BLaER1 treated with 17β-estradiol and CSF1 and Interleukin-3, amounts not matched to agents 10 nM and 100 nM (cell line): ENCODE measurements around the gene SHCBP1L.
"Not testable (repeated sequence)": the region's sequence is repeated elsewhere in the genome, so short reads cannot be mapped to it uniquely, and the experiment has no call there.

ENCODE experiments used
- H3K27ac ChIP-seq, 11 experiments: shearing (Covaris generic); formaldehyde crosslinking; 2 replicates each; pipeline ENCODE4 v1.8.1; 2022
- H3K27me3 ChIP-seq, 11 experiments: shearing (Covaris generic); formaldehyde crosslinking; 2 replicates each; pipeline ENCODE4 v1.8.1; 2022
- H3K36me3 ChIP-seq, 11 experiments: shearing (Covaris generic); formaldehyde crosslinking; 2 replicates each; pipeline ENCODE4 v1.8.1; 2022
- H3K4me1 ChIP-seq, 10 experiments: shearing (Covaris generic); formaldehyde crosslinking; 2 replicates each; pipeline ENCODE4 v1.8.1; 2022
- H3K4me2 ChIP-seq, 11 experiments: shearing (Covaris generic); formaldehyde crosslinking; 2 replicates each; pipeline ENCODE4 v1.8.1; 2022
- H3K4me3 ChIP-seq, 10 experiments: shearing (Covaris generic); formaldehyde crosslinking; 2 replicates each; pipeline ENCODE4 v1.8.1; 2022
- H3K9ac ChIP-seq, 11 experiments: shearing (Covaris generic); formaldehyde crosslinking; 2 replicates each; pipeline ENCODE4 v1.8.1; 2022
- H3K9me3 ChIP-seq, 11 experiments: shearing (Covaris generic); formaldehyde crosslinking; replicated peaks in 1 of 11; 2 replicates each; pipeline ENCODE4 v1.8.1; 2022
- H4K20me1 ChIP-seq, 11 experiments: shearing (Covaris generic); formaldehyde crosslinking; 2 replicates each; pipeline ENCODE4 v1.8.1; 2022
- Cebpa-rat ChIP-seq, 11 experiments: shearing (Covaris generic); IDR thresholded peaks; 2 replicates each; pipeline ENCODE4 v1.8.1; 2022

SHCBP1L gene

DNA sequence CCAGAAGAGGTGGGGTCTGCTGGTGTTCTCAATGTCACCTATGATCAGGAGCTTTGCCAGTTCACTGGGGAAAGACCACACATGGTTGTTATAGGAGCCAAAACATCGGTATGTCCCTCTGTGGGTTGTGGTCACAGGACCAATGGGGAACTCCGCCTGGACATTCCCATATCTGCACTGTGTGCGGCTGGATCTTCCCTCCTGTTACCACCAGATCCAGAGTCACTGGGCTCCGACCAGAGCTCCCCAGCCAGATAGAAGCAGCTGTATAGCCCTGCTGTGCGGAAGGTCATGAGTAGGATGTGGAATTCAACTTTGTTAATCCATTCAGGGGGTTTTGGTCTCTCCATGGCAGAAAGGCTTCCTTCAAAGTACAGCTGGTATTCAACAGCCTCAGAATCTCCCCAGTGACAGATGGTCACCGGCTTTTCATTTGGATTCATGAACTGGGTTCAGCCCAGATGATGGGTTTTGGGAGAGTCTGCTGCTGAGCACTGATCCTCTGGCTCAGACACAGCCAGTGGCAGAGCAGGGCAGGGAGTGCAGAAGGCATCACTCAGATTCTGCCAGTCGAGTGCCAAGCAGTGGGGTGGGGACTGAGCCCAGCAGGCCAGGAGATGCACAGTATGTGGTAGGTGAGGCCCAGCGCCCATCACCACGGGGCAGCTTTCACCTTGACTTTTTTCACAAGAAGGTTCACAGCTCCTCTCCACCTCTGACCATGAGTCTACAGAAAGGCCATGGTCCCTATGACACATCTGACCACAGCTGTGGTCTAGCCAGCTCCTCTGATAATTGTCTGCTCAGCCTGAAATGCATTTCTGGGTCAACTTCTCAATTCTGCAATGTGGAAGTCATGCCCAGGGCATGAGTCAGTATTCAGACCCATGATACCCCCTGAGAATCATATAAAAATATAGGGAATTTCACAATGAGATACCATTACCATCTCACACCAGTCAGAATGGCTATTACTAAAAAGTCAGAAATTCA lies 2.9 kb upstream of the SHCBP1L start:
- Histone ChIP-seq H3K27ac (peak overlapping the region in 2 of 11 experiments; percentile 45 to 52; a peak in 4 of 22 replicates), H3K4me2 (peak overlapping the region in 5 of 11 experiments; percentile 12 to 76 (median 46); a peak in 7 of 22 replicates)

DNA sequence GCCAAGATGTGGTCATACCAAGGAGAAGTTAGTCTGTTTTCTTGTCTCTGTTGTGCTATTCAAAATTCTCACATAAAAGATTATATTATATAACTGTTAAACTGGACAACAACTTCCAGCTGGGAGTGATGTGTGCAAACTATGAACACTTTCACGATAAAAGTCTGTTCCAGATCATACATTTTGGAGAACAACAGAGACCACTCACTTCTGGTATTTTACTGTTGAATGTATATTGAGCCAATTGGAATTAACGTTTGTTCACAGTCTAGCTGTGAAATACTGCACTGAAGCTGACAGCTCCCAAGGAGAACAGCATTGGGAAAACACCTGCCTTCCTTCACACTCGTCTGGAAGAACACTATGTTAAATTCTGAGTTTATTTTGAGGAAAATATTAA lies 860 bp upstream of the SHCBP1L start:
- Histone ChIP-seq H3K4me2 (no peak overlapping the region), H3K9ac (no peak overlapping the region), H3K4me3 (no peak overlapping the region), H3K27ac (no peak overlapping the region), H3K27me3 (no peaks in the 10 kb centered on the region), H3K36me3 (no peaks in the 10 kb centered on the region), H3K4me1 (peaks cover 0 to 19% (median 0%) of the 10 kb centered on the region in 10 experiments; a peak in 7 of 20 replicates), H4K20me1 (no peaks in the 10 kb centered on the region), H3K9me3 (peaks cover 0 to 17% (median 9%) of the 10 kb centered on the region in 11 experiments; a peak in 16 of 22 replicates)
- TF ChIP-seq Cebpa-rat (IDR thresholded peaks at IDR 0.05): no peak

More for the DNA sequence above, 2.9 kb upstream of the SHCBP1L start:
- Histone ChIP-seq H3K9me3 (peaks cover 0 to 21% (median 9%) of the 10 kb centered on the region in 11 experiments; a peak in 16 of 22 replicates), H3K9ac (no peak overlapping the region), H4K20me1 (no peaks in the 10 kb centered on the region), H3K36me3 (no peaks in the 10 kb centered on the region), H3K4me1 (peaks cover 0 to 19% (median 0%) of the 10 kb centered on the region in 10 experiments; a peak in 7 of 20 replicates), H3K27me3 (no peaks in the 10 kb centered on the region), H3K4me3 (no peak overlapping the region)
- TF ChIP-seq Cebpa-rat (IDR thresholded peaks at IDR 0.05): no peak; a peak in 1 of 22 replicates

DNA sequence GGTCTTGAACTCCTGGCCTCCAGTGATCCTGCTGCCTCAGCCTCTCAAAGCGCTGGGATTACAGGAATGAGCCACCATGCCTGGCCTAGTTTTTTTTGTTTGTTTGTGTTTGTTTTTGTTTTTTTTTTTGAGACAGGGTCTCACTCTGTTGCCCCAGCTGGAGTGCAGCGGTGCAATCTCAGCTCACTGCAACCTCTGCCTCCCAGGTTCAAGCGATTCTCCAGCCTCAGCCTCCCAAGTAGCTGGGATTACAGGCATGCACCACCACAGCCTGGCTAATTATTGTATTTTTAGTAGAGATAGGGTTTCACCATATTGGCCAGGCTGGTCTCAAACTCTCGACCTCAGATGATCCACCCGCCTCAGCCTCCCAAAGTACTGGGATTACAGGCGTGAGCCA lies 9.6 kb downstream of the SHCBP1L start:
- H3K4me3 ChIP-seq, H3K27ac ChIP-seq, H3K4me1 ChIP-seq, H3K9me3 ChIP-seq, H3K4me2 ChIP-seq, H3K36me3 ChIP-seq, H3K27me3 ChIP-seq, H3K9ac ChIP-seq, H4K20me1 ChIP-seq: not testable (repeated sequence)

DNA sequence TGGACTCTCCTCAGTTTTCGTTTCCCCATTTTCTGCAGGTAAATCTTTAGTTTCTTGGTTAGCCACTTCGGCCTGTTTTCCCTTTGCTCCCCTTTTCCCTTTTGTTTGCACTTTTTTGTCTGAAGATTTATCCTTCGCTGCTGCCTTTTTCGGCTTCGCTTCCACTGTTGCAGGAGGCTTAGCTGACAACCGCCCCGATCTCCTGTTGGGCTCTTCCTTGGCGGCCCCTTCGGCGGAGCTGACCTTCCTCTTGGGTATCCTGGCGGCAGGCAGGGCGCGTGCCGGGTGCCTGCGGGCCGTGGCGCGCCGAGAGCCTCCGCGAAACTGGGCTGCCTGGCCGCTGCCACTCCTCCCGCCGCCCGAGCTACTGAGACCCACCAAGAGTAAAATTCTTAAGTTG lies 10.8 kb downstream of the SHCBP1L start:
- H3K9ac ChIP-seq, H4K20me1 ChIP-seq, H3K4me3 ChIP-seq, H3K4me2 ChIP-seq, H3K9me3 ChIP-seq, H3K4me1 ChIP-seq, H3K27me3 ChIP-seq, H3K27ac ChIP-seq, H3K36me3 ChIP-seq: not testable (repeated sequence)

DNA sequence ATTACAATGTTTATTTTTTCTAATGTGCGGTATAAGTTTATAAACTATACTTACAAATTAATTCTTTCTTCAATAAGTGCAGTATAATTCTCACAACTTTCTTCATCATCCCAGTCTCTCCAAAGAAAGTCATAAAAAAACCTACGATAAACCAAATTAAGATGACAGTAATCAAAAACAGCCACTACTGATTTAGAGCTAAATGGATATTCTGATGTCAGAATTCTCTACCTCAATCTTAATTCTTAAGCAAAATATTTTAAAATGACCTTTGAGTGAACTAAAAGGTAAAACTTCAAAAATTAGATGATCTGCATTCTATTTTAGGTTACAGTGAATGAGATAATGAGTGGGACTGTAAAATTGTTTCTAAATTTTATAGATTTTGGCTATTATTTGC lies 13.6 kb downstream of the SHCBP1L start:
- peaks cover 0 to 4% (median 0%) of the 10 kb centered on the region in 11 experiments; a peak in 3 of 22 replicates for H3K27me3 ChIP-seq
- no peak overlapping the region for H3K4me3 ChIP-seq
- H3K4me2 ChIP-seq: no peak overlapping the region
- peaks cover 4 to 23% (median 16%) of the 10 kb centered on the region in 11 experiments; a peak in 18 of 22 replicates for H3K9me3 ChIP-seq
- H3K4me1 ChIP-seq: no peaks in the 10 kb centered on the region
- no peaks in the 10 kb centered on the region for H3K36me3 ChIP-seq
- no peak overlapping the region for H3K27ac ChIP-seq
- TF ChIP-seq Cebpa-rat (IDR thresholded peaks at IDR 0.05): no peak
- H4K20me1 ChIP-seq: no peaks in the 10 kb centered on the region
- no peak overlapping the region for H3K9ac ChIP-seq

DNA sequence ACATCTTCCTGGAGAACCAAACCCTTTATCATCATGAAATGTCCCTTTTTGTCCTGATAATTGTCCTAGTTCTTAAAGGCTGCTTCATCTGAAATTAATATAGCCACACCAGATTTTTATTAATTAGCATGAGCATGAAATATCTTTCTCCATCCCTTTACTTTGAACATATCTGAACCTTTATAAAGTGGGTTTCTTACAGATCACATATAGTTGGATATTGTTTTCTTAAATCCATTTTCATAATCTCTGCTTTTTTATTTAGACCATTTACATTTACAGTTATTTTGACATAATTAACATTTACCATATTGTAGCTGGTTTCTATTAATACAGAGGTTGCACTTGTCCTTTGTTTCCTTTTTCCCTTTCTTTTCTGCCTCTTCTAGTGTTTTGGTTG lies 17.2 kb downstream of the SHCBP1L start:
- H3K27me3 ChIP-seq: no peaks in the 10 kb centered on the region
- H3K36me3 ChIP-seq: no peaks in the 10 kb centered on the region
- no peak overlapping the region for H3K4me2 ChIP-seq
- no peak overlapping the region for H3K4me3 ChIP-seq
- no peaks in the 10 kb centered on the region for H3K4me1 ChIP-seq
- H3K9ac ChIP-seq: no peak overlapping the region
- H3K27ac ChIP-seq: no peak overlapping the region
- H3K9me3 ChIP-seq: peaks cover 4 to 23% (median 16%) of the 10 kb centered on the region in 11 experiments; a peak in 18 of 22 replicates
- no peaks in the 10 kb centered on the region for H4K20me1 ChIP-seq
- TF ChIP-seq Cebpa-rat (IDR thresholded peaks at IDR 0.05): no peak

DNA sequence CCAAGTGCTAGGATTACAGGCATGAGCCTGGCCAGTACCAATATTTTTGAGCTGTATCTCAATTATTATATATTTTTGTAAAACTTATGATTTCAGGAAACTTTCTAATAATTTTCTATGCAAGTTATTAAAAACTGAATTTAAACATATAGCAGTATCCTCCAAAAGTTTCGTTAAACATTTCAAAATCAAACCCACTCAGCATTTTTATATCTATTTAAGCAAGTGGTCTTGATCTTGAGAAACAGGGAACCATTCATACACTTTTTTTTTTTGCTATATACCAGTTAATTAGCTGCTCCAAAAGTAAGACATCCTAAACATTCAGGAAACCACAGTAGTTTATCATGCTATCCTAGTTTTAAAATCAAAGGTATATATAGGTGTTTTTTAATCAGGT lies 22.0 kb downstream of the SHCBP1L start:
- Histone ChIP-seq H4K20me1 (no peaks in the 10 kb centered on the region), H3K36me3 (no peaks in the 10 kb centered on the region), H3K4me3 (no peak overlapping the region), H3K9me3 (peaks cover 4 to 14% (median 11%) of the 10 kb centered on the region in 11 experiments; a peak in 18 of 22 replicates), H3K4me1 (no peaks in the 10 kb centered on the region), H3K4me2 (no peak overlapping the region), H3K27ac (no peak overlapping the region), H3K9ac (no peak overlapping the region), H3K27me3 (no peaks in the 10 kb centered on the region)
- no peak for TF ChIP-seq Cebpa-rat (IDR thresholded peaks at IDR 0.05)

DNA sequence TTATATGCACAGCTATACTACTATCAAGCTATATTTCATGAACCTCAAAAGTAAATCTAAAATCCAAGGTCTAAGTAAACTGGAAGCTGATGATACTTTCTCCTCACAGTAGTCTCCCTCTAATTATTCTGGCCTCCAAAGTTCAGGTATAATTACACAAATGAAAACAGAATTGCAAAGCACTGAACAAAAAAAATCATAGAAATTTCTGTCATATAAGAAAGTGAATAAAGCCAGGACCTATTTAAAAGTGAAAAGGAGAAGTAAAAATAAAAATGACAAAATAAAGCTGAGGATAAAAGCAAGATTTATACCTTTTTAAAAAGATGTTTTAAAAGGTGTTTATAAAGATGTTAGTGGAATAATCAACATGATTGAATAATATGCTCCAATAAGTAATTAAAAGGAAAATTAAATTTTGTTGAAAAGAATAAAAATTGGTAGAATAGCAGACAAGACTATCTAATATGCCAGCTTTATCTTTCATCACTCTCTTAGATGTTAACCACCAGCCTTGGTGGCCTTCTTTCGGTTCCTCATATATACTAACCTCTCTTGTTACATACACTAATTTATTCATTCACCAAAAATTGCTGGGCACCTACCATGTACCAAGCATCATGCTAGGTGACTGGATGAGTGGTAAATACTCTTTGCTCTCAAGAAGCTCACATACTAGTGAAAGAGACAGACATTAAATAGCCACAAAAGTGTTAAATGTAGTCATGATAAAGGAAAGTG lies 25.1 kb downstream of the SHCBP1L start:
- no peaks in the 10 kb centered on the region for H4K20me1 ChIP-seq
- no peak overlapping the region for H3K4me3 ChIP-seq
- no peak for TF ChIP-seq Cebpa-rat (IDR thresholded peaks at IDR 0.05)
- no peaks in the 10 kb centered on the region for H3K9me3 ChIP-seq
- H3K27ac ChIP-seq: no peak overlapping the region
- H3K27me3 ChIP-seq: no peaks in the 10 kb centered on the region
- H3K9ac ChIP-seq: no peak overlapping the region
- no peak overlapping the region for H3K4me2 ChIP-seq
- H3K4me1 ChIP-seq: no peaks in the 10 kb centered on the region
- H3K36me3 ChIP-seq: no peaks in the 10 kb centered on the region

DNA sequence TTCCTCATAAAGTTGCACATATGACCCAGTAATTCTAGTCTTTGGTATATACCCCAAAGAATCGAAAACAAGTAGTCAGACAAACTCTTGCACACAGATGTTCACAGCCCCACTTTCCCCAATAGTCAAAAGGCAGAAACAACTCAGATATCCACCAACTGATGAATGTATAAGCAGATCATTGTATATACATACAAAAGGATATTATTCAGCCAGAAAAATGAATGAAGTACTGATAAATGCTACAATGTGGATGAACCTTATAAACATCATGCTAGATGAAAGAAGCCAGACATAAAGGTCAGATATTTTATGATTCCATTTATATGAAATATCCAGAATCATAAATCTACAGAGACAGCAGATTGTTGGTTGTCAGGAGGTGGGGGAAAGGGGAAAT lies 27.3 kb downstream of the SHCBP1L start:
- H3K27ac ChIP-seq: no peak overlapping the region
- H3K27me3 ChIP-seq: no peaks in the 10 kb centered on the region
- H3K36me3 ChIP-seq: no peaks in the 10 kb centered on the region
- H3K9me3 ChIP-seq: no peaks in the 10 kb centered on the region
- no peak overlapping the region for H3K9ac ChIP-seq
- H3K4me2 ChIP-seq: no peak overlapping the region
- H3K4me1 ChIP-seq: no peaks in the 10 kb centered on the region
- TF ChIP-seq Cebpa-rat (IDR thresholded peaks at IDR 0.05): no peak
- no peaks in the 10 kb centered on the region for H4K20me1 ChIP-seq
- H3K4me3 ChIP-seq: no peak overlapping the region
